ENCODE results near the gene ADAMTSL2.

The ADAMTSL2 gene

DNA sequence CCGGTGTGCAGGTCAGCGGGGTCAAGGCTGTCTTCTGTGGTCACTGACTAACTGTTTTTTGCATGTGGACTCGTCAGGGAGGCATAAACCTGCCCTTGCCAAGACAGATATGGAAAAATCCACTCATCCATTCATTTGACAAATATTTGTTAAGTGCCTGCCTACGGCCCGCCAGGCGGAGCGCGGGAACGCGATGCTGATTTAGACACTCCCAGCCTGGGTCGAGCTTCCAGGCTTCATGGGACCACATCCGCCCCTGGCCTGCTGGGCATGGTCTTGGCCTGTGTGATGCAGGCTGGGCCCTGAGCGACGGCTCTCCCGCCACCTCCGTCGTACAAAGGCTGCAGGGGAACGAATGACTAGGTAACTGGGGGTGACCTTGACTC is 27.9 kb upstream of the ADAMTSL2 start:
- H3K27ac ChIP-seq (replicated peaks): no peak overlapping the region
- TF ChIP-seq, protein P1, sequence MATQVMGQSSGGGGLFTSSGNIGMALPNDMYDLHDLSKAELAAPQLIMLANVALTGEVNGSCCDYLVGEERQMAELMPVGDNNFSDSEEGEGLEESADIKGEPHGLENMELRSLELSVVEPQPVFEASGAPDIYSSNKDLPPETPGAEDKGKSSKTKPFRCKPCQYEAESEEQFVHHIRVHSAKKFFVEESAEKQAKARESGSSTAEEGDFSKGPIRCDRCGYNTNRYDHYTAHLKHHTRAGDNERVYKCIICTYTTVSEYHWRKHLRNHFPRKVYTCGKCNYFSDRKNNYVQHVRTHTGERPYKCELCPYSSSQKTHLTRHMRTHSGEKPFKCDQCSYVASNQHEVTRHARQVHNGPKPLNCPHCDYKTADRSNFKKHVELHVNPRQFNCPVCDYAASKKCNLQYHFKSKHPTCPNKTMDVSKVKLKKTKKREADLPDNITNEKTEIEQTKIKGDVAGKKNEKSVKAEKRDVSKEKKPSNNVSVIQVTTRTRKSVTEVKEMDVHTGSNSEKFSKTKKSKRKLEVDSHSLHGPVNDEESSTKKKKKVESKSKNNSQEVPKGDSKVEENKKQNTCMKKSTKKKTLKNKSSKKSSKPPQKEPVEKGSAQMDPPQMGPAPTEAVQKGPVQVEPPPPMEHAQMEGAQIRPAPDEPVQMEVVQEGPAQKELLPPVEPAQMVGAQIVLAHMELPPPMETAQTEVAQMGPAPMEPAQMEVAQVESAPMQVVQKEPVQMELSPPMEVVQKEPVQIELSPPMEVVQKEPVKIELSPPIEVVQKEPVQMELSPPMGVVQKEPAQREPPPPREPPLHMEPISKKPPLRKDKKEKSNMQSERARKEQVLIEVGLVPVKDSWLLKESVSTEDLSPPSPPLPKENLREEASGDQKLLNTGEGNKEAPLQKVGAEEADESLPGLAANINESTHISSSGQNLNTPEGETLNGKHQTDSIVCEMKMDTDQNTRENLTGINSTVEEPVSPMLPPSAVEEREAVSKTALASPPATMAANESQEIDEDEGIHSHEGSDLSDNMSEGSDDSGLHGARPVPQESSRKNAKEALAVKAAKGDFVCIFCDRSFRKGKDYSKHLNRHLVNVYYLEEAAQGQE (IDR thresholded peaks at IDR 0.05; ENCODE audit: insufficient replicate concordance, low read depth): no peak
- TF ChIP-seq, protein P2, sequence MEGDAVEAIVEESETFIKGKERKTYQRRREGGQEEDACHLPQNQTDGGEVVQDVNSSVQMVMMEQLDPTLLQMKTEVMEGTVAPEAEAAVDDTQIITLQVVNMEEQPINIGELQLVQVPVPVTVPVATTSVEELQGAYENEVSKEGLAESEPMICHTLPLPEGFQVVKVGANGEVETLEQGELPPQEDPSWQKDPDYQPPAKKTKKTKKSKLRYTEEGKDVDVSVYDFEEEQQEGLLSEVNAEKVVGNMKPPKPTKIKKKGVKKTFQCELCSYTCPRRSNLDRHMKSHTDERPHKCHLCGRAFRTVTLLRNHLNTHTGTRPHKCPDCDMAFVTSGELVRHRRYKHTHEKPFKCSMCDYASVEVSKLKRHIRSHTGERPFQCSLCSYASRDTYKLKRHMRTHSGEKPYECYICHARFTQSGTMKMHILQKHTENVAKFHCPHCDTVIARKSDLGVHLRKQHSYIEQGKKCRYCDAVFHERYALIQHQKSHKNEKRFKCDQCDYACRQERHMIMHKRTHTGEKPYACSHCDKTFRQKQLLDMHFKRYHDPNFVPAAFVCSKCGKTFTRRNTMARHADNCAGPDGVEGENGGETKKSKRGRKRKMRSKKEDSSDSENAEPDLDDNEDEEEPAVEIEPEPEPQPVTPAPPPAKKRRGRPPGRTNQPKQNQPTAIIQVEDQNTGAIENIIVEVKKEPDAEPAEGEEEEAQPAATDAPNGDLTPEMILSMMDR (IDR thresholded peaks at IDR 0.05; ENCODE audit: insufficient read depth, low read length): no peak
- TF ChIP-seq SPI1 (IDR thresholded peaks at IDR 0.05; ENCODE audit: borderline replicate concordance, low read depth) (no peak), GABPA (IDR thresholded peaks at IDR 0.05; ENCODE audit: low read depth) (no peak)
- H3K27me3 ChIP-seq (ENCODE audit: insufficient read depth, poor library complexity, severe bottlenecking): peaks cover 13% of the 10 kb centered on the region
- no peak for DNase-seq (ENCODE audit: low read depth in 1 of 2, low spot score in 1 of 2)
- no peak overlapping the region for H3K4me3 ChIP-seq (replicated peaks; ENCODE audit: insufficient read depth, low read length)

DNA sequence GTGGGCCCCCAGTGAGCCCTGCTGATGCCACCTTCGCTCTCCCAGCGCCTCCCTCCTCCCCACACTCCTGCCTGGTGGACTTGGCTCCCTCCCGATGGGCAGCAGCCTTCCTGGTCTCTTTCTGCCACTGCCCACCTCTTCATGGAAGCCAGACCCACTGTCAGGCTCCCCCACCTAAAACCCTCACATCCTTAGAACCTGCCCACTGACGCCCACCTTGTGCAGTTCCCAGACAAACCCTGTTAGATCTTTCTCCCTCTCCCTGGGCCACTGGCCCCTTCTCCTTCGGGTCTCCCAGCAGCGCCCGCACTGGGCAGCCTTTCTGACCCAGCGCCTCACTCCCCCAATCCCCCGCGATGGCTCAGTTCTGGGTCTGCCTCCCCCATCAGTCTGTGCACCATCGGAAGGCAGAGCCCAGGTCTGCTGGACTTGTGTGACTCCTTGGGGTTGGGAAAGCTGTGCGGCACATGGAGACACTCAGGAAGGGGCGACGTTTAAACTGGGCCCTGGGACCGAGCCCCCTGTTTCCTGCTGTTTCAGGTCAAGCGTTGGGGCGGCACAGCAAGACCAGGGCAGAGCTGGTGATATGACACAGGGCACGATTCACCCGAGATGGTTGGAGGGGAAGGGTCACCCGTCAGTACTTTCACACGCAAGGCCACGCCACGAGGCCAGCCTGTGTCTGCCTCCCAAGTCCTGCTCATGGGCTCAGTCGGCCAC is 27.1 kb upstream of the ADAMTSL2 start:
- DNase-seq (ENCODE audit: low read depth in 1 of 2, low spot score in 1 of 2): no peak
- Histone ChIP-seq H3K27ac (replicated peaks) (no peak overlapping the region), H3K4me3 (replicated peaks; ENCODE audit: insufficient read depth, low read length) (no peak overlapping the region), H3K27me3 (ENCODE audit: insufficient read depth, poor library complexity, severe bottlenecking) (peaks cover 13% of the 10 kb centered on the region)
- TF ChIP-seq, protein P2 (IDR thresholded peaks at IDR 0.05; ENCODE audit: insufficient read depth, low read length): no peak
- TF ChIP-seq SPI1 (IDR thresholded peaks at IDR 0.05; ENCODE audit: borderline replicate concordance, low read depth) (no peak), GABPA (IDR thresholded peaks at IDR 0.05; ENCODE audit: low read depth) (no peak), POLR2AphosphoS5 (IDR thresholded peaks at IDR 0.05; ENCODE audit: low read depth) (no peak)
- TF ChIP-seq, protein P1 (IDR thresholded peaks at IDR 0.05; ENCODE audit: insufficient replicate concordance, low read depth): no peak

DNA sequence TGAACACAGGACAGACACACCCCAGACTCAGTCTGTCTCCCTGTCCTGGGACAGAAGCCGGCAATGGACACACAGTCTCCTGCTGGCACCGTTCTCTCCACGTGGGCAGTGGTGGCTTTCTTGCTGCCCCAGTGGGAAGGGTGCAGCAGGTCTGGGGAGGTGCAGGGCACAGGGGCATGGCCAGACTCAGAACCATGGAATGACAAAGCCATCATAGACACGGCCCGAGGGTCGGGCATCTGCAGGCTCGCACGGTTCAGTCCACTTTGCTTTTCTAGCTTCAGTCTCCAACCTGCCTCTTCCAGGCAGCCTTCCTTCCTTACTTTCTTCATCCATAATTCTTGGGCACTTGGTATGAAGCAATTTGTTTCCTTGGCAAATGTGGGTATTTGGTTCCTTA is 26.5 kb upstream of the ADAMTSL2 start:
- no peak for DNase-seq (ENCODE audit: low read depth in 1 of 2, low spot score in 1 of 2)
- TF ChIP-seq SPI1 (IDR thresholded peaks at IDR 0.05; ENCODE audit: borderline replicate concordance, low read depth): no peak
- TF ChIP-seq, protein P1 (IDR thresholded peaks at IDR 0.05; ENCODE audit: insufficient replicate concordance, low read depth): no peak
- TF ChIP-seq GABPA (IDR thresholded peaks at IDR 0.05; ENCODE audit: low read depth): no peak
- no peak for TF ChIP-seq POLR2AphosphoS5 (IDR thresholded peaks at IDR 0.05; ENCODE audit: low read depth)
- TF ChIP-seq, protein P2 (IDR thresholded peaks at IDR 0.05; ENCODE audit: insufficient read depth, low read length): no peak
- Histone ChIP-seq H3K4me3 (replicated peaks; ENCODE audit: insufficient read depth, low read length) (no peak overlapping the region), H3K27ac (replicated peaks) (no peak overlapping the region), H3K27me3 (ENCODE audit: insufficient read depth, poor library complexity, severe bottlenecking) (peaks cover 13% of the 10 kb centered on the region)

Measured in HL-60 (cell line).